Stimulated activated CD4-positive, alpha-beta T cell treated with anti-CD3 and anti-CD28 coated beads, Interleukin-4, amount 100 ng/mL, for 4 hours (primary cell): Measurements from ENCODE around the gene YPEL1.
"Not testable (repeated sequence)": the region's sequence is repeated elsewhere in the genome, so short reads cannot be mapped to it uniquely, and the experiment has no call there.

ENCODE experiments used
- DNase-seq, 2 experiments: peaks; one replicate each; pipeline ENCODE4 v3.0.0-alpha.2; 2020

Gene YPEL1

DNA sequence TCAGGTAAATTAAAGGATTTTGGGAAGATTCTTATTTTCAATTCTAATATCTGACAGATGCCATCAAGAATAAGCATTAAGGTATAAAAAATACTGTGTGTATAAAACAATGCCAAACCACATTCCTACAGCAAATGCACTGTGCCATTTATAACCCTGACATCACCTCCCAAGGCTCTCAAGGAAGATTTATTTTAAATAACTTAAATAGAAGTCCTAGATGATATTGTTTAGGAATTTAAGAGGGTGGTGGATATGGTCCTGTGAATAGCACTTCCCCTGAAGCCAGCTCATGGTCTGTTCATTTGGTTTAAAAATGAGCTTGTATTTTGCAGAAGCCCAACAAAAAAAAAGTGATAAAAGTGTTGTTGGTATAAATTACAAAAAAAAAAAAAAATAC is 37.7 kb downstream of the YPEL1 start:
- DNase-seq, result no peak

DNA sequence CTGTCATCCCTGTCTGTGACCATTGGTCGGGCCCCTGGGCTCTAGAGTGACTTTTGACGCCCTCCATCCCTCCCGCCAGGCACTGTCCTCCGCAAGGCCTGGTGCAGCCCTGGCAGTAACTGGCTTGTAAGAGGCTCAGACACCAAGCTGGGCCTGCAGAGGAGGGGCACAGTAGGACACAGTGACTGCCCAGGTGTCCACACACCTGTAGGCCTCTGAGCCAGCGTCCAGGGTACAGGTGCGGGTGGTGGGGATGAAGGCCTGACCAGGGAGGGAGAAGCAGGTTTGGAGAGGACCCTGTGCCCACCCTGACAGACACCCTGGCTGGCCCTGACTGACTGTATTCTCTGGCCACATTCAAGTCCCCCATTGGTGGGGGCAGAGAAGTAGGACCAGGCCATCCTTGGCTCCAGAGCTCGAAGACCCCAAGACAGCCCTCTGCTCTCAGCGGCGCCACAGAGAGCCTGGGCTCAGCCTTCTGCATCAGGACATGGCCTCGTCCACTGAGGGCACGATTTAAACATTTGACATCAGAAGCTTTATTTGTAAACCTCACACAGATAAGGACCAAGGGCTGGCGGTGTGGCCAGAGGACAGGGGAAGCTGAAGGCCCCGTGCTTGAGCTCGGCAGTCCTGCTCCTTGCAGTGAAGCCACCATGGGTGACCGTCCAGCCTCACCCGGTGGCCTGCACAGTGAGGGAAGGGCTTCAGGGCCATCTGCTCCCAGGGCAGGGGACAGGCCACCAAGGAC is 38.4 kb downstream of the YPEL1 start:
- no peak for DNase-seq

- no peak for DNase-seq
These were observed 39.5 kb downstream of the YPEL1 start for GRCh38 chr22:21696115-21696514.

DNA sequence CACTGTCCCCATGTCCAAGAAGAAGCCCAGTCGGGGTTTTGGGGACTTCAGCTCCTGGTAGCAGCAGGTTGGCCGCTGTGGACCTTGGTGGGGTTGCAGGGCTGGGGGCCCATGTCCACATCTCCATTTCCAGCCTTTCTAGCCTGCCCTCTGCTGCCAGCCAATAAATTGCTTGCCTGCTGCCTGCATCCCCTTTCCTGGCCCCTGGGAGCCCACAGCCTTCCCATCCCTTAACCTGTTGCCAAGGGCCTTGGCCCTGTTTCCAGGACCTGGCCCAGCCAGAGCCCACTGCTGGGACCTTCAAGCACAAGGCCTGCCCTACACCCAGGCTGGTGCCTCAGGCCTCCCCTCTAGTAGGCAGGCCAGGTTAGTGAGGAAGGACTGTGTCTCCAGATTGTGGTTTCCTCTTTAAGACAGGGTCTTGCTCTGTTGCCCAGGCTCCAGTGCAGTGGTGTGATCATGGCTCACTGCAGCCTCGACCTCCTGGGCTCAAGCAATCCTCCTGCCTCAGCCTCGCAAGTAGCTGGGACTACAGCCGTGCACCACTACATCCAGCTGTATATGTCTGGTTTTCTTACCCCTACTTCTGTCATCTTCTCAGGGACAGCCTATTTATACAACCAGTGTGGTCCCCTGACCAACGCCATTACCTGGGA is 40.0 kb downstream of the YPEL1 start:
- DNase-seq, result no peak

DNA sequence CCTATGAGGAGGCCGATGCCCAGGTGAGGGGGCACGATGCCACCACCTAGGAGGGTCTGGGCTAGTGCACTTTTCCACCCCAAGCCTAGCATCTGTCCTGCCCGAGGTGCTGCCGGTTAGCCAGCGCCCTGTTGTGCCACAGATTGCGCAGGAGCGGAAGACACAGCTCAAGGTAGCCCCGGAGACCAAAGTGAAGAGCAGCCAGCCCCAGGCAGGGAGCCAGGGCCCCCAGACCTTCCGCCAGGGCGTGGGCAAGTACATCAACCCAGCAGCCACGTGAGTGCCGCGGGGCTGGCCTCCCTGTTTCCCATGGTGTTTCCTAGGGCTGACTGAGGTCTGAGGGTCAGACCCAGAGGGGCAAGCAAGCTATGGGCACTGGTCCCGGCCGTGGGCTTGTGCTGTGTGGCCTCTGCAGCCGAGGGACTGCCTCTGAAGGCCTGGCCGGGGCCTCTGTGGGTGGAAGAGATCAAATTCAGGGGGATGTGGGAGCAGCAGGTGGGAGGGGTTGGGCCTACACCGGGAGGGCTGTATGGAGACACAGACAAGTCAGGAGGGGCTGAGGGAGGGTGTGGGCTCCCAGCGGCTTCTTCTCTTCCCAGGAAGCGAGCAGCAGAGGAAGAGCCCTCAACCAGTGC is 40.7 kb downstream of the YPEL1 start:
- DNase-seq, result no peak

DNA sequence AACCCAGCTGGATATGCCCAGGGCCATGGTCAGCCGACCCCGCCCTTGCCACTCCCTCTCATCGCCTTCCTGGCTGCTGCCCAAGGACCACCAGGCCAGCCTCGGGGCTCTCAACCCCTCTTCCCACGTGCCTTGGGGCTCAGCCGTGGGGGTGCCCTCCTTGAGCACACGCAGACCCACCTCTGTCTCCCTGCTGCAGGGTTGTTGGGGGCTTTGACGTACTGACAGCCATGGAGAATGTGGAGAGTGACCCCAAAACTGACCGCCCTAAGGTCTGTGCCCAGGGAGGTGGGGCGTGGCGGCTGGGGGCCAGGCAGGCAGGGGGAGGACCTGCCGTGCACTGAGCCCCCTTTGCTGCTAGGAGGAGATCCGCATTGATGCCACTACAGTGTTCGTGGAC is 41.2 kb downstream of the YPEL1 start:
- no peak for DNase-seq

DNA sequence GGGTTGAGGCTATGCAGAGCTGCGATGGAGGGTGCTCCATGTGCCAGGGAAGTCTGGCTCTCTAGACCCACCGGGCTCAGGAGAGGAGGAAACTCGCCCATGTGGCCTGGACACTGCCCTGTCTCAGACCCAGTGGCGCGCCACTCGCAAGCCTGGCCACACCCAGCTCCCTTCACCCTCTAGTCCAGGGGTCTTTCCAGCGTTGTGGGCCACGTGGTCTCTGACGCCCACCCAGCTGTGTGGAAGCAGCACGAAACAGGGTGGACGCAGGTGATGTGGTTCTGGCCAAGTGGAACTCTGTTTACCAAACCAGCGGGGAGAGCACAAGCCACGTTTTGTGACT is 41.6 kb downstream of the YPEL1 start:
- DNase-seq, result no peak

DNA sequence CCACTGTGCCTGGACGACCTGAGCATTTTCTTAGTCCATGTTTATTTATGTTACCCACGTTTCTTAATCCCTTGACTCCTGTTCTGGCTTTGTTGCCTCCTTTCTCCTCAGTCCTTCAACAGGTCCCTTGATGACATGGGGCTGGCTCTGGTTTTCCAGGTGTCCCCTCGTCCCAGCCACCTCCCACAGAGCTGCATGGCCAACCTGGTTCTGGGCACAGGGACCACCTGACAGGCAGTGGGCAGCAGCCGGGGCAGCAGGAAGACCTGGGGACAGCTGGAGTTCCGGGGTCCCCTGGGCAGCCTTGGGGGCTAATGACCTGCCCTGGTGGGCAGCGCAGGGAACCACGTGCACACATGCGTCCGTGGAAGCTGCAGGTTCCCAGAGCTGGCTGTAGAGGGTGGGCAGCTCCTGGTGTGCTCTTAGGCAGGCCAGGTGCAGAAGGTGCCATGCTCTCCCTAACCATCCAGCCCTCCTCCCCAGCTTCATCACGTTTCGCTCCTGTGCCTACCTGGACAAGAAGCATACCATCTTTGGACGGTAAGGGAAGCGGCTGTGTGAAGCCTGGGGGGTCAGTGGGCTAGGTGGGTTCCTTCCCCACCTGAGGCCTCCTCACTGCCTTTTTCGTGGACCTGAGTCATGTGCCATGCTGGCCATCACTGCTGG is 42.1 kb downstream of the YPEL1 start:
- no peak for DNase-seq

DNA sequence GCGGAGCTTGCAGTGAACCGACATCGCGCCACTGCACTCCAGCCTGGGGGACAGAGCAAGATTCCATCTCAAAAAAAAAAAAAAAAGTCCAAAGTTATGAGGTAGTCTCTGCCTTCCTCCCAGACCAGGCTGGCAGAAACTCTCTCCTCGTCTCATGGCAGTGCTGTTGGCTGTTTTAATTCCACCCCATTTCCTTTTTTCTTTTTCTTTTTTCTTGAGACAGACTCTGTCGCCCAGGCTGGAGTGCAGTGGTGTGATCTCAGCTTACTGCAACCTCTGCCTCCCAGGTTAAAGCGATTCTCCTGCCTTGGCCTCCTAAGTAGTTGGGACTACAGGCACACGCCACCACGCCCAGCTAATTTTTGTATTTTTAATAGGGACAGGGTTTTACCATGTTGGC is 42.7 kb downstream of the YPEL1 start:
- DNase-seq, result not testable (repeated sequence)

GRCh38 chr22:21691816-21692215 is 43.8 kb downstream of the YPEL1 start:
- DNase-seq, result no peak

DNA sequence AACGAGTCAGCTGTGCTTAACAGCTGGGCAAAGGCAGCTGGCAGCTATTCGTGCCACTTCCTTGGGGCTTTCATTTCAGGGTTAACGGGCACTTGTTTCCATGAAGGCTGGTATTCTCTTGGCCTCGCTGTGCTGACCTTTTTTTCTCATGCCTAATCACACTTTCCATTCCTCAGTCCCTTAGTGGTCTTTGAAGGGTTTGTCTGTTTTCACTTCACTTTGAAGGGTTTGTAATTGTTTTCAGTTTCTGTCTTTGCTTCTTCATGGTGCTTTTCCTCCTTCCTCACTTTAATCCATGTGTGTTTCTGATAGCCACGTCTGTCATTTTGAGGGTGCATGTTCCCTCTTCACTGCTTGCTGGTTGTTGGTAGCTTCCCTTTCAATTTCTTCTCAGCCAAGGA is 45.2 kb downstream of the YPEL1 start:
- DNase-seq, result no peak

DNA sequence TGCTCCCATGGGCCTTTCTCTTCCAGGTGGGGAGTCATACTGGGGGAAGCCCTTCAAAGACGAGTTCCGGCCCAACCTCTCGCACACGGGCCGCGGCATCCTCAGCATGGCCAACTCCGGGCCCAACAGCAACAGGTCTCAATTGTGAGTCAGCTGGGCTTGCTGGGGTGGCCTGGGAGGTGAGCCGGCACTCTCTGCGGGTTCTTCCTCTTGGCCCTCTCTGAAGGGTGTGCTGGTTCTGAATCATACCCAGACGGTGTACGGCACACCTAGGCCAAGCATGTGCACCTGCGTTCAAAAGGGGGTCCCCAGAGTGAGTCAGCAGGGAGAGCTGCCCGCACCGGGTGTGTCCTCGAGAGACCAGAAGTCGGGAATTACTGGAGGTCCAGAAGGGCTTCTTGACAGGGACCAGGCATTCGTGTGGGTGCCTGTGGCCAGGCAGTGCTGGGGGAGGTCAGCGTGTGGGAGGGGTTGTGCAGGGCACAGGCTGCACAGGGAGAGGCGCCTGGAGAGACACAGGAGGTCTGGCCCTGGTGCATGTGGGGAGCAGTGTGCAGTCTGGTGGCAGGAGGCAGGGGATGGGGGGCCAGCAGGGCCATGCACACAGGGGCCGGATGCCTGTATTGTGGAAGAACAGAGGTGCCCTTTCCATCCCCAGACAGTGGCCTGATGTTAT is 46.8 kb downstream of the YPEL1 start:
- DNase-seq, result no peak

DNA sequence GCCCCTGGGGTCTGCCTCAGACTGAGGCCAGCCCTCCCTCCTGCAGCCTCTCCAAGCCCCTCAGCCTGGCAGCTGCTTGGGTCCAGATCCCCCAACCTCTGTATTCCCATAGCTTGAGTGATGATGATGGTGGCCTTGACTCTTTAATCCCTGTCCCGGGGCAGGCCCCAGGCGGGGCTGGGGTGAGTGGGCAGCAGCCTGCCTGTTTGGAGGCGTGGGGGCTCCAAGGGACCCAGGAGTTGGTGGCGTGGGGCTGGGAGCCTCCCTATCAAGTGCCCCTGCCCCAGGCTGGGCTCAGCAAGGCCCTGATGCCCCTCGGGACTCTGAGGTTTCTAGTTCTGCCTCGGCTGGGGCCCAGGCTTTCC is 47.3 kb downstream of the YPEL1 start:
- no peak for DNase-seq

DNA sequence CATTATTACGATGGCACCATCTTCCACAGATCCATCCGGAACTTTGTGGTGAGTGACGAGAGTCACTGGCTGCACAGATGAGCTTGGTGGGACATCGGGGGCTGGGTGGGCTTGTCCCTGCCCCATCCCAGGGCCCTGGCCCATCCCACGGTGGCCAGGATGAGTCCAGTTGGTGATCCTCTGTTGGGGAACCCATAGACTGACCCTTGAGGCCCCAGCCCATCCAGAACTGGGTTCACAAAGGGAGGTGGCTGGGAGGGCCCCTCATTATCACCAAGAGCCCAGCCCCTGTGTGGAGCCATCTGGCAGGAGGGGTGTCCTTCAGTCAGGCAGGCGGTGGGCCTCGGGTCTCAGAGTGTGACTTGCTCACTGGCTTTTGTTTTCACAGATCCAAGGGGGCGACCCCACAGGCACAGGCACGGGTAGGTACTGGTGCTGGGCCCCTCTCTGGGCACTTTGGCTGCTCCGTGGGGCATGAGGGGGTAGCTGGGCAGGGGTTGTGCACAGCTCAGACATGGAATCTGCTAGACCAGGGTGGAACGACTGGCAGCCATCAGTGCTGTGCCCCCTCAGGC is 47.8 kb downstream of the YPEL1 start:
- DNase-seq, result no peak

GRCh38 chr22:21686634-21687393 is 48.8 kb downstream of the YPEL1 start:
- no peak for DNase-seq

DNA sequence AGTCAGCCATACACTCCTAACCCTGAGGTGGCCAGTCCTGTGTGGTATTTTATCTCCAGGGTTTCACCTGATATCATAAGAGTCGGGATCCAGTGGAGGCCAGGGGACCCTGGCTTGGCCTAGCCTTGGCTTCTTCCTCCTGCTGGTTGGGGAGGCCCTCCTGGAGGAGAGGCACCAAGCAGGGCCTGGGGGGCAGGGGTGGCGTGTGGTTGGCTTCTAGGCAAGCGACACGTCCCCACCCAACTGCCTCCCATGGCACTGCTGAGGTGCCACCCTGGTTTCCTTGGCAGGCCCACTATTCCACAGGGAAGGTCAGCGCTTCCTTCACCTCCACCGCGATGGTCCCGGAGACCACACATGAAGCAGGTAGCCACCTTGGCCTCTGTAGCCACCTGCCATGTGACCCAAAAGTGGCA is 49.4 kb downstream of the YPEL1 start:
- no peak for DNase-seq

DNA sequence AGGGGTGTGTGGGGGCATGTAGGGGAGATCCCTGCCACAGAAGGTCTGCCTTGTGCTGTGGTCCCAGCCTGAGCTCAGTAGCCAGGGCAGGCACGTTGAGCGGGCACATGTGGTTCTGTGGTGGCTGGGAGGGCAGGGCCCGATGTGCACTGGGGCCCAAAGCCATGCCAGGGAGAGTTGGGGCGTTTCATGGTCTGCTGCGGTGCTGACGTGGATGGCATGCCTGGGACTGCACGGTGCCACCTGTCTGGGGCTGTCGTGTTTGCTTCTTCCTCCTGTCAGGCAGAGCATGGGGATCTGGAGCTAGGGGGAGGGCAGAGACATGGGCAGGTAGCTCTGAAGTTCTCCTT is 50.5 kb downstream of the YPEL1 start:
- no peak for DNase-seq

- no peak for DNase-seq
These were observed 51.0 kb downstream of the YPEL1 start for GRCh38 chr22:21684492-21685163.

GRCh38 chr22:21683401-21683811 is 52.2 kb downstream of the YPEL1 start:
- DNase-seq, result no peak

DNA sequence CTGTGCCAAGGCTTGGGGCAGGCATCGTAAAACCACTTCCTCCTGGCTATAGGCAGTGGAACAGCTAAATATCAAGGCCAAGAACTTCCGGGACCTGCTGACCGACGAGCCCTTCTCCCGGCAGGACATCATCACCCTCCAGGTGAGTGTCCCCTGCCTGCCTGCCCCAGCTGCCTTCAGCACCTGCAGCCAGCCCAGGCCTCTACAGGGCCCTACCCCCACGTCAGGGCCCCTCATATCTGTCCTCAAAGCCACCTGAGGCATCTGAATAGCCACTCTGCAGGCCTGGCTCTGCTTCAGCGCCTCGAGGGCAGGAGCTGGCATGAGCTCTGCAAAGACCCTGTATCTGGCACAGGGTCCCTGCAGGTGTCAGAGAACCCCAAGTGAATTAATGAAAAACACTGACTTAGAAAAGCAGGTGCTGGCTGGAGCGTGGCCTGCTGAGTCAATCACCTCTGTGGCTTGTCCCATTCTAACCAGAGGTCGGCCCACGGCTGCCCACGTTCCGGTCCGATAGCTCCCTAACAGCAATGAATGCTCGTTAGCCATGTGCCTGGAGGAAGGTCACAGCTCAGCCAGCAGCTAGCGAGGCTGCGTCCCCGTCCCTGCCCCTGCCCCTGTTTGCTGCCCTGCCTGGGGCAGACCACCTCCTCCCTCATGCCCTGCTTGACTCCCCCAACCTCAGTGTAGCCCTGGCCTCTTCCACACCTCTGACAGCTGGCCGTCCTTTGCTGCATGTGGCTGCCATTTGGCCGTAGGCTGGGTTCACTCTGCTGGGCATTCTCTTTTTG is 53.0 kb downstream of the YPEL1 start:
- DNase-seq, result no peak
